Thyroid gland (tissue), 4 donors: ENCODE data around the gene MORF4L1.

ENCODE experiments used
- CTCF ChIP-seq, 6 experiments: fragments of 200-600 bp in 3 of 6; fragments of 450-650 bp in 3 of 6; sonication (generic) in 3 of 6; IDR thresholded peaks; one replicate each; pipeline ENCODE4 v1.5.1; 2016 to 2019; ENCODE audit warnings: antibody characterized with exemption in 6 of 6, mild to moderate bottlenecking in 2 of 6, inconsistent platforms in 1 of 6, moderate library complexity in 1 of 6
- POLR2A ChIP-seq, 2 donors: fragments of 450-650 bp; IDR thresholded peaks; one replicate each; pipeline ENCODE4 v1.6.1; 2017; ENCODE audit warnings: antibody characterized with exemption in 2 of 2, mild to moderate bottlenecking in 2 of 2, moderate library complexity in 1 of 2

DNA sequence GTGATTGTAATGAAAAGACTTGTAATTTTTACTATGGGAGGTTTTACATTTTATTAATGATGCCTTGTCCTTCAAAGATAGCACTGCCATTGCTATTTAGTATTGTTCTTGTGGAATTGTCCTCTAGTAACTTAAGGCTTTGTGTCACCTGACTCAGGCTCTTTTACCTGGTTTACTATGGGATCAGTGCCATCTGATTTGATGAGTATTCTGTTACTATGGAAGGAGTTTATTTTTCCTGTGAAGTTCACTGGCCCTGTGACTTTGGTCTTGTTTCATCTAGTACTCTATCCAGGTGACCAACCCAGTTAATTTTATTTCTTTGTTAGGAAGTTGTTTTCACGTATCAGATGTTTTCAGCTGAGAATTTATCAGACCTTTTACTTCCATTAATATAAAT, 9.0 kb downstream of the MORF4L1 start:
- no peak for TF ChIP-seq CTCF (IDR thresholded peaks at IDR 0.05)
- no peak for TF ChIP-seq POLR2A (IDR thresholded peaks at IDR 0.05)
